IMR-90 (cell line): ENCODE measurements around the gene GUCY2C. TPM values are rescaled to one million over a fixed set of nuclear protein-coding genes. Genes with fewer than 3 reads are reported as not detected.

Experiments used
- ATAC-seq: fragments of 200-7000 bp; cut with Tn5 transposase; 2 replicates; pipeline ENCODE4 v1.9.1; 2020; ENCODE audit warnings: low read depth, mild to moderate bottlenecking, moderate library complexity
- BruUV-seq: library from RNA; stranded (reverse); fragments of 400-500 nt; replicated peaks from 2 replicates; lab custom pipeline; 2021; lab: Mats Ljungman, UMichigan
- CTCF ChIA-PET: fragments of 300-600 bp; formaldehyde crosslinking; extraction: SDS; loops from one replicate; lab custom pipeline; 2021; ENCODE audit warnings: antibody characterized with exemption; lab: Yijun Ruan, JAX
- POLR2A ChIA-PET: fragments of 300-600 bp; sonication (Branson Sonifier 250); formaldehyde crosslinking; loops from one replicate; lab custom pipeline; 2022; ENCODE audit warnings: antibody characterized with exemption; ENCODE audit not compliant: unreplicated experiment; lab: Charles Lee
- DNase-seq: peaks from one replicate; pipeline ENCODE4 v3.0.0; 2013
- H2AFZ ChIP-seq: replicated peaks from 2 replicates; pipeline ENCODE3; 2013; ENCODE audit warnings: low read length, mild to moderate bottlenecking; ENCODE audit not compliant: poor library complexity
- H2AK5ac ChIP-seq: 2 replicates; pipeline ENCODE4 v1.6.1; 2013; ENCODE audit warnings: low read depth, low read length, inconsistent platforms
- H2AK9ac ChIP-seq: replicated peaks from 2 replicates; pipeline ENCODE3; 2013; ENCODE audit warnings: mild to moderate bottlenecking, low read depth, low read length, moderate library complexity; ENCODE audit not compliant: poor library complexity
- H2BK120ac ChIP-seq: 2 replicates; pipeline ENCODE4 v1.6.1; 2013; ENCODE audit warnings: low read depth, low read length, inconsistent platforms
- H2BK15ac ChIP-seq: 3 replicates; pipeline ENCODE4 v1.6.1; 2013; ENCODE audit warnings: low read depth, low read length, inconsistent platforms
- H2BK20ac ChIP-seq: 2 replicates; pipeline ENCODE4 v1.6.1; 2013; ENCODE audit warnings: low read depth, mild to moderate bottlenecking, inconsistent platforms, low read length, moderate library complexity
- H2BK5ac ChIP-seq: 2 replicates; pipeline ENCODE4 v1.6.1; 2013; ENCODE audit warnings: mild to moderate bottlenecking, low read depth, low read length, inconsistent platforms; ENCODE audit not compliant: poor library complexity, severe bottlenecking
- H3K14ac ChIP-seq: replicated peaks from 2 replicates; pipeline ENCODE4 v1.6.1; 2013; ENCODE audit warnings: low read depth, low read length, inconsistent platforms
- H3K18ac ChIP-seq: 2 replicates; pipeline ENCODE4 v1.6.1; 2013; ENCODE audit warnings: low read depth, low read length, control low read depth
- H3K23ac ChIP-seq: 2 replicates; pipeline ENCODE4 v1.6.1; 2013; ENCODE audit warnings: low read depth, low read length, inconsistent platforms
- H3K27ac ChIP-seq: 2 replicates; pipeline ENCODE4 v1.5.1; 2013; ENCODE audit warnings: mild to moderate bottlenecking, control low read depth, low read length; ENCODE audit not compliant: insufficient read depth
- H3K27me3 ChIP-seq: 2 replicates; pipeline ENCODE4 v1.6.1; 2013; ENCODE audit warnings: low read length; ENCODE audit not compliant: control insufficient read depth, insufficient read depth
- H3K36me3 ChIP-seq: 2 replicates; pipeline ENCODE4 v1.6.1; 2013; ENCODE audit warnings: low read length, mixed read lengths; ENCODE audit not compliant: control insufficient read depth, insufficient read depth
- H3K4ac ChIP-seq: 2 replicates; pipeline ENCODE4 v1.6.1; 2013; ENCODE audit warnings: low read depth, low read length, inconsistent platforms
- H3K4me1 ChIP-seq: 2 replicates; pipeline ENCODE4 v1.6.1; 2013; ENCODE audit warnings: low read length, mixed read lengths; ENCODE audit not compliant: control insufficient read depth, insufficient read depth
- H3K4me2 ChIP-seq: 2 replicates; pipeline ENCODE4 v1.6.1; 2013; ENCODE audit warnings: low read depth, mild to moderate bottlenecking, control low read depth, low read length, moderate library complexity
- H3K4me3 ChIP-seq: 2 replicates; pipeline ENCODE4 v1.5.1; 2013; ENCODE audit warnings: low read depth, mild to moderate bottlenecking, control low read depth, low read length, moderate library complexity; ENCODE audit not compliant: insufficient read depth
- H3K56ac ChIP-seq: 2 replicates; pipeline ENCODE4 v1.6.1; 2013; ENCODE audit warnings: low read length, inconsistent platforms; ENCODE audit not compliant: insufficient read depth; ENCODE audit errors: extremely low read depth
- H3K79me1 ChIP-seq, 2 experiments: 2 replicates each; pipeline ENCODE4 v1.6.1; 2013; ENCODE audit warnings: low read length in 2 of 2, inconsistent platforms in 1 of 2, low read depth in 1 of 2
- H3K9ac ChIP-seq: 2 replicates; pipeline ENCODE4 v1.6.1; 2013; ENCODE audit warnings: low read depth, low read length, control low read depth
- H3K9me1 ChIP-seq: 2 replicates; pipeline ENCODE4 v1.6.1; 2013; ENCODE audit warnings: low read length, inconsistent platforms; ENCODE audit not compliant: insufficient read depth
- H3K9me3 ChIP-seq: 2 replicates; pipeline ENCODE4 v1.6.1; 2013; ENCODE audit warnings: low read length; ENCODE audit not compliant: control insufficient read depth, insufficient read depth
- H4K20me1 ChIP-seq: 2 replicates; pipeline ENCODE4 v1.6.1; 2013; ENCODE audit warnings: low read length, inconsistent platforms; ENCODE audit not compliant: insufficient read depth
- H4K5ac ChIP-seq: 2 replicates; pipeline ENCODE4 v1.6.1; 2013; ENCODE audit warnings: mild to moderate bottlenecking, low read depth, low read length, control low read depth
- H4K8ac ChIP-seq, 2 experiments: 2 replicates each; pipeline ENCODE4 v1.6.1; 2013; ENCODE audit warnings: low read depth in 2 of 2, low read length in 2 of 2, control low read depth in 1 of 2, inconsistent platforms in 1 of 2
- H4K91ac ChIP-seq: 2 replicates; pipeline ENCODE4 v1.6.1; 2013; ENCODE audit warnings: low read depth, low read length, inconsistent platforms; ENCODE audit not compliant: insufficient read depth
- BHLHE40 ChIP-seq: fragments of 150-350 bp; IDR thresholded peaks from 2 replicates; pipeline ENCODE4 v1.6.1; 2016; ENCODE audit warnings: mild to moderate bottlenecking, low read depth, low read length
- CHD1 ChIP-seq: IDR thresholded peaks from 2 replicates; pipeline ENCODE4 v1.6.1; 2012; ENCODE audit warnings: low read depth, low read length, improper control_type of control experiment
- ELK1 ChIP-seq: fragments of 150-350 bp; IDR thresholded peaks from 2 replicates; pipeline ENCODE4 v1.6.1; 2016; ENCODE audit warnings: low read depth, mild to moderate bottlenecking, low read length, moderate library complexity, borderline replicate concordance
- MAFK ChIP-seq: IDR thresholded peaks from 2 replicates; pipeline ENCODE4 v1.6.1; 2012; ENCODE audit warnings: low read depth, low read length, improper control_type of control experiment
- MXI1 ChIP-seq: IDR thresholded peaks from 2 replicates; pipeline ENCODE4 v1.6.1; 2012; ENCODE audit warnings: low read depth, mild to moderate bottlenecking, low read length, moderate library complexity, borderline replicate concordance
- NFE2L2 ChIP-seq: fragments of 150-350 bp; IDR thresholded peaks from 2 replicates; pipeline ENCODE4 v1.6.1; 2016; ENCODE audit warnings: low read depth, mild to moderate bottlenecking, low read length
- RAD21 ChIP-seq: IDR thresholded peaks from 2 replicates; pipeline ENCODE4 v1.6.1; 2012; ENCODE audit warnings: low read length, improper control_type of control experiment
- USF2 ChIP-seq: fragments of 150-350 bp; IDR thresholded peaks from 2 replicates; pipeline ENCODE4 v1.6.1; 2017; ENCODE audit warnings: mild to moderate bottlenecking, antibody characterized with exemption, low read length, low read depth
- WGBS, 2 experiments: methylation state at CpG; one replicate each; pipeline versions ENCODE4 v1.1.5 to v1.1.7; 2013; ENCODE audit warnings: missing lambda C conversion rate in 2 of 2; ENCODE audit not compliant: insufficient read length in 1 of 2; ENCODE audit errors: extremely low coverage in 2 of 2; 5-methylcytosine and 5-hydroxymethylcytosine counted together
- dilution Hi-C: fragments of 300-500 bp; cut with HindIII; formaldehyde crosslinking; loops from one replicate; pipeline ENCODE4 v1.14.3; 2018; ENCODE audit warnings: low sequenced_read_pairs; ENCODE audit not compliant: unreplicated experiment
- in situ Hi-C: fragments of 300-500 bp; cut with MboI; formaldehyde crosslinking; loops from 3 replicates; pipeline ENCODE4 v1.14.3; 2019; ENCODE audit warnings: low sequenced_read_pairs, inconsistent platforms, mixed read lengths
- intact Hi-C: fragments of 100-400 bp; cut with micrococcal nuclease; formaldehyde crosslinking; loops from 2 replicates; pipeline ENCODE4 v1.10.0; 2022
- polyA plus RNA-seq, 3 experiments: library from polyadenylated mRNA; depleted of rRNA; stranded (reverse); fragments of >200 nt; gene quantifications; 2 replicates each; pipeline ENCODE4 v1.2.3, GENCODE V29; 2012; ENCODE audit warnings: low replicate concordance in 1 of 3
- total RNA-seq: library from RNA; depleted of rRNA; stranded (reverse); fragments of >200 nt; gene quantifications from 2 replicates; pipeline ENCODE4 v1.2.3, GENCODE V29; 2012

GUCY2C gene
- total and polyA plus RNA-seq, 2 of the 4 experiments (the other 2 are of a cell fraction): not detected

- intact Hi-C loops: no loop called here
- Histone ChIP-seq H2BK20ac (no peak overlapping the region), H3K27ac (no peak overlapping the region), H3K9ac (no peak overlapping the region), H3K4me1 (no peaks in the 10 kb centered on the region), H4K5ac (no peak overlapping the region), H3K9me1 (no peaks in the 10 kb centered on the region), H2AK9ac (no peak overlapping the region), H2AFZ (no peak overlapping the region), H3K4me2 (no peak overlapping the region), H3K56ac (no peak overlapping the region), H3K18ac (no peak overlapping the region), H2BK15ac (no peak overlapping the region), H4K8ac (no peak overlapping the region), H3K23ac (no peak overlapping the region), H3K36me3 (no peaks in the 10 kb centered on the region), H3K9me3 (no peaks in the 10 kb centered on the region), H2BK5ac (no peak overlapping the region), H2BK120ac (no peak overlapping the region), H2AK5ac (no peak overlapping the region), H4K91ac (no peak overlapping the region), H3K14ac (no peak overlapping the region), H3K4ac (no peak overlapping the region), H3K4me3 (no peak overlapping the region), H3K79me1 (no peaks in the 10 kb centered on the region), H4K20me1 (no peaks in the 10 kb centered on the region), H3K27me3 (no peaks in the 10 kb centered on the region; the same call in 1 of the 2 replicates)
- dilution Hi-C loops: no loop called here
- no TSS peak for BruUV-seq
- ChIA-PET POLR2A (no interaction called here), CTCF (interaction anchor here (0.5 kb wide), 1 partner anchor 1203 kb away, joined by 3 read pairs; no protein-coding TSS in a partner anchor)
- no peak for DNase-seq
- in situ Hi-C loops: no loop called here
- no peak for ATAC-seq
- no CpG with 5 or more reads among the region's 5 CpGs for WGBS, 2 experiments
- no peak for TF ChIP-seq MXI1
- TF ChIP-seq CHD1: no peak
- TF ChIP-seq MAFK: no peak
- no peak for TF ChIP-seq RAD21
- no peak for TF ChIP-seq USF2
- no peak for TF ChIP-seq NFE2L2
- no peak for TF ChIP-seq ELK1
- TF ChIP-seq BHLHE40: no peak
These were observed 3.3 kb downstream of the GUCY2C start for GRCh38 chr12:14693116-14693515.
